HG03095 (cell line): ENCODE measurements around the gene TACC3.
"Not testable (repeated sequence)": the region's sequence is repeated elsewhere in the genome, so short reads cannot be mapped to it uniquely, and the experiment has no call there.

Experiments used
- ATAC-seq: cut with Tn5 transposase; IDR thresholded peaks from one replicate; pipeline ENCODE4 v1.9.1; 2021; ENCODE audit warnings: moderate library complexity; ENCODE audit not compliant: unreplicated experiment

TACC3 gene

GRCh38 chr4:1701671-1702070, 19.6 kb upstream of the TACC3 start:
- not testable (repeated sequence) for ATAC-seq

- no peak for ATAC-seq
Observed at GRCh38 chr4:1703867-1704266, 17.5 kb upstream of the TACC3 start.

- ATAC-seq, result no peak
Observed at GRCh38 chr4:1705732-1706131, 15.6 kb upstream of the TACC3 start.

DNA sequence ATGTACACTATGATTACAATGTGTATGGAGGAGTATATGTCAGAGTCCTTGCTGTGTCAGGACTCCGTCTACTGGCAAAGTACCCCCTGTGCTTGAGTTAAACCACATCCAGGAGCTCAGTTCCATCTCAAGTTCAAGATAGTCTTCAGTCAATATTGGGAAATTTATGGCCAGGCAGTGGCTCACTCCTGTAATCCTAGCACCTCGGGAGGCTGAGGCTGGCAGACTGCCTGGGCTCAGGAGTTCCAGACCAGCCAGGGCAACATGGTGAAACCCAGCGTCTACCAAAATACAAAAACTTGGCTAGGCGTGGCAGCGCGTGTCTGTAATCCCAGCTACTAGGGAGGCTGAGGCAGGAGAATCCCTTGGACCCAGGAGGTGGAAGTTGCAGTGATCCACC, 15.0 kb upstream of the TACC3 start:
- ATAC-seq, result no peak

- ATAC-seq, result no peak
Observed at GRCh38 chr4:1708581-1708980, 12.7 kb upstream of the TACC3 start.

- no peak for ATAC-seq
Observed at GRCh38 chr4:1711055-1711570, 10.2 kb upstream of the TACC3 start.

DNA sequence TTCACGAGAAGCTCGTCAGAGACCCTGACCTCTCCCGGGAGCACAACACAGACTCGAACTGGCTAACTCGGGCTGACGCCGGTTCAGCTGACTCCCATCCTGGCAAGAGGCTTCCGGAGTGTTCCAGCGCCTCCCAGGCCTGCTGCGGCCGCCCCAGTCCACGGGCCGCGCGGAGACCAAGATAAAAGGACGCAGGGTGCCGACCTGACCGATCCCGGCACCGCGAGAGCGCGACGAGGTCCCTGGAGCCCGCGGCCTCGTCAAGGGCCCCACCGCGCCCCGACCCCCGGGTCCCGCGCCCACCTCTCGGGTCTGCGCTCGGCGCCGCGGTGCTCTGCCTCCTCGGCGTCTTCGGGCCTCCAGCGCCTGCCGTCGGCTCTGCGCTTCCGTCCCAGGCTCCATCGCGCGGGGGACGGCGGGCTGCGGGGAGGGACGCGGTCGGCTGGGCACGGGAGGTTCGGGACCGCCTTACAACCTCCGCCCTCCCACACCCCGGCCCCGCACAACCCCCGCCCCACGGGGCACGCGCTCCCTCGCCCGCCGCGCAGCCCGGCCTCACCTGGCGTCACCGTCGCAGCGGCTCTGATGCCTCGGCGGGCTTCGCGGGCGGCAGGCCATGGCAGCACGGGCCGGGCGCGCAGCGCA, 9.6 kb upstream of the TACC3 start:
- ATAC-seq, result peak; percentile 2

GRCh38 chr4:1712216-1713002, 8.9 kb upstream of the TACC3 start, which contains the start of gene SLBP:
Gene SLBP, minus strand, starts transcription at chr4:1712319. Its CDS starts 131 bp downstream, at chr4:1712188.
- ATAC-seq, result peak; percentile 71

- no peak for ATAC-seq
Observed at GRCh38 chr4:1713003-1713851, 8.1 kb upstream of the TACC3 start.

DNA sequence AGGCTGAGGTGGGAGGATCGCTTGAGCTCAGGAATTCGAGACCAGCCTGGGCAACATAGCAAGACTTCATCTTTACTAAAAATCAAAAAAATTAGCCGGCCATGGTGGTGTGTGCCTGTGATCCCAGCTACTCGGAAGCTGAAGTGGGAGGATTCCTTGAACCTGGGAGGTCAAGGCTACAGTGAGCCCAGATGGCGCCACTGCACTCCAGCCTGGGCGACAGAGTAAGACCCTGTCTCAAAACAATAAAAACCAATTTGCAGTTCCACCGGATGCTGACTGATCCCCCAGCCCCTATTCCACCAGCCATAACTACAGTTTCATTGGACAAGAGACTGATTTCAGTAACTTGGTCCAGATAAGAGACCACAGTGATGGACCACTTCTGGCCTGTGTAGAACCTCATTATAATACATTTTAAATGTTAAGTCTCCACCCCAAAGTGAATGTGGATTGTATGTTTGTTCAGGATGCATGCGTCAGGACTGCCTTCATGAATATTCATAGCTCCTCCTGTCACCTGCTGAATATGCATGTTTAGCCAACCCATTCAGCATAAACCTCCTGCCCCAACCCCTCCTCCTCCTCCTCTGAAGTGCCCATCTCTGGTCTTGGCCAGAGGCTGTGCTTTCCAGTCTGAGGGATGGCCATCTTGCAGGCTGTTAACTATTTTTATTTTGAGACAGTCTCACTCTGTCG, 6.9 kb upstream of the TACC3 start:
- ATAC-seq, result no peak

- no peak for ATAC-seq
Observed at GRCh38 chr4:1715002-1715758, 6.1 kb upstream of the TACC3 start.

DNA sequence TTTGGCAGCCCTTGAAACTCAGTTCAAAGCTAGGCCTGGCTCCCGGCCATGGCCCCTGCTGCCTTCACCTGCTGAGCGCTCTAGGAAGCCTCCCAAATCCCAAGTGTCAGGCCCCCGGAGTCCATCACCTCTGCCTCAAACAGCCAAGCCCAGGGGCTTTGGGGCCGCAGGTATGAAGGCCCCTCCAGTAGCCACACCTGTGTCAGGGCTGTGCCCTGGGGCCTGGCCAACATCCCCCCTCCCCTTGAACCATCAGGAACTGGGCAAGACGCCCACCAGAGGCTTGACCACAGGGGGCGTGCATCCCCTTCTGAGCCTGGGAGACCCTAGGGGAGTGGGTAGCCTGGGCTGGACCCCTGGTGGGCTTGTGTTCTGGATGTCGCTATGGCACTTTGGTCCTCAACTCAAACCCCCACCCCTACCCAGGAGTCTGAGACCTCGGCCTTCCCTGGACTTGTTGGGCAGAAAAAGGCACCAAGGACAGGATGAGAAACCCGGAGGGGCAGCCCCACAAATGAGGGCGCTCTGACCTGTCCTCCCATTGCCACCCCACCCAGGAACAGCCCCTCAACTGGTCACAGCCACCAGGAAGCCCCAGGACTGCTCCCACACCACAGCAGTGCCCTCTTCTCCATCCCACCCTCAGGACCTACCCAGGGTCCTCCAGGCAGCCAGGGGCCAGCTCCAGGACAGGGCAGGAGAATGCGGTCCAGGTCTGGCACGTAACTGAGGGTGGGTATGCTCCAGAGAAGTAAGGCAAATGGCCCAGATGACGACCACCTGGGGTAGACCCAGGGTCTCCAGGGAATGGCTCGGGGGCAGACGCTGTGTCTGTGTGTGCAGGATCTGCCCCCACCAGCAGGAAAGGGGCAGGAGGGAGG, 5.0 kb upstream of the TACC3 start:
- ATAC-seq, result no peak

- ATAC-seq, result no peak
Observed at GRCh38 chr4:1717129-1718094, 3.9 kb upstream of the TACC3 start.

DNA sequence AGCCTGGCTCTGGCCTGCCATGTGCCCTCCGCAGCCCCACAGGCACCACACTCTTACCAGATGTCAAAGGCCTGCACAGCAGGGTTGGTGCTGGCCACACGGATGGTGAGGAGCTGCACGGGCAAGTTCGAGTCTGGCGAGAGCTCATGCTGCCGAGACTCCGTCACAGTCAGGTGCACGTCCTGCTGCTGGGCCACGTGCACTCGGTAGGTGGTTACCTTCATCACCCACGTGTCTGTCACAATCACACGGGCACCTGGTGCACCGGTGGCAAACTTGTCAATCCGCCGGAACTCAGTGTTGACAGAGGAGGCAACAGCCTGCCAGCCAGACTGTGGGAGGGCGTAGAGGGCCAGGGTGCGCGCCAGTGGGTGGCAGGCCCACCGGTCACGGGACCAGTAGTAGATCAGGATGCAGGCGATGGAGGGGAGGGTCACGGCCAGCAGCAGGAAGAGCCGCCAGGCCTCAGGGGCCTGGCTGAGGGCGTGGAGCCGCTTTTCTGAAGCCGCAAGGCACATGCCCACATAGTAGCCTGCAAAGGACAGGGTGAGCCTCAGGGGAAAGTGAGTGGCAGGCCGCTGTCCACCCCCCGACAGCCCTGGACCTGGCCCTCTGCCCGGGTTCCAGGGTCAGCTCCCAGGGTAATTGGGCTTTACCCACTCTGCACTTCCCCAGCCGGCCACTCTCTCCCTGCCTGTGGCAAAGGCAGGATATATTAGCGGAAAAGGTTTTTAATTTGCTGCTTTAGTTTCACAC, 3.0 kb upstream of the TACC3 start:
- no peak for ATAC-seq

- ATAC-seq, result peak; percentile 17
Observed at GRCh38 chr4:1720163-1720983, 948 bp upstream of the TACC3 start.
